ENCODE data around the gene KCNC1. TPM values are rescaled to one million over a fixed set of nuclear protein-coding genes. Genes with fewer than 3 reads are reported as not detected.

KCNC1 gene
- total and polyA plus RNA-seq, 2 of the 4 experiments (the other 2 are of a cell fraction) = 0.03 TPM; not detected in 1

- no peak overlapping the region for H3K56ac ChIP-seq (ENCODE audit: extremely low read depth, insufficient read depth, low read length)
- H2BK5ac ChIP-seq (ENCODE audit: low read depth, low read length, poor library complexity, severe bottlenecking) = no peak overlapping the region
- H3K27me3 ChIP-seq (ENCODE audit: control insufficient read depth, insufficient read depth, low read length) = peaks cover 41% of the 10 kb centered on the region
- H2AK5ac ChIP-seq (ENCODE audit: low read depth, low read length) = no peak overlapping the region
- no peak overlapping the region for H4K91ac ChIP-seq (ENCODE audit: insufficient read depth, low read depth, low read length)
- H4K20me1 ChIP-seq (ENCODE audit: insufficient read depth, low read length) = no peaks in the 10 kb centered on the region
- no peaks in the 10 kb centered on the region for H3K36me3 ChIP-seq (ENCODE audit: control insufficient read depth, insufficient read depth, low read length)
- no peaks in the 10 kb centered on the region for H3K9me3 ChIP-seq (ENCODE audit: control insufficient read depth, insufficient read depth, low read length)
- ATAC-seq (ENCODE audit: low read depth) (no peak), DNase-seq (no peak)
- 23% methylated on average over 3 of the region's 5 CpGs; no CpG with 5 or more reads in 1 of the 2 experiments for WGBS, 2 experiments (ENCODE audit: extremely low coverage in 2 of 2, insufficient read length in 1 of 2)
- no peaks in the 10 kb centered on the region for H3K4me1 ChIP-seq (ENCODE audit: control insufficient read depth, insufficient read depth, low read length)
- H3K27ac ChIP-seq (ENCODE audit: insufficient read depth, low read length) = no peak overlapping the region
- no peak overlapping the region for H2BK20ac ChIP-seq (ENCODE audit: low read depth, low read length)
- H3K9ac ChIP-seq (ENCODE audit: low read depth, low read length) = no peak overlapping the region
- H3K4ac ChIP-seq (ENCODE audit: low read depth, low read length) = no peak overlapping the region
- H3K4me3 ChIP-seq (ENCODE audit: insufficient read depth, low read depth, low read length) = no peak overlapping the region
- ChIA-PET CTCF (no interaction called here), POLR2A (ENCODE audit: unreplicated experiment) (no interaction called here)
- intact Hi-C loops (cut with micrococcal nuclease) = no loop called here
- dilution Hi-C loops (cut with HindIII; ENCODE audit: low sequenced_read_pairs, unreplicated experiment) = no loop called here
- H2AK9ac ChIP-seq (replicated peaks; ENCODE audit: low read depth, low read length, poor library complexity) = no peak overlapping the region
- in situ Hi-C loops (cut with MboI; ENCODE audit: low sequenced_read_pairs) = no loop called here
- no peaks in the 10 kb centered on the region; the same call in 1 of the 2 replicates for H3K9me1 ChIP-seq (ENCODE audit: insufficient read depth, low read length)
- H3K18ac ChIP-seq (ENCODE audit: low read depth, low read length) = no peak overlapping the region
- no peak overlapping the region for H2AFZ ChIP-seq (replicated peaks; ENCODE audit: low read length, poor library complexity)
- H3K4me2 ChIP-seq (ENCODE audit: low read depth, low read length) = no peak overlapping the region
- H4K5ac ChIP-seq (ENCODE audit: low read depth, low read length) = no peak overlapping the region
- no TSS peak for BruUV-seq (replicated peaks)
- H3K14ac ChIP-seq (replicated peaks; ENCODE audit: low read depth, low read length) = no peak overlapping the region
- H3K79me1 ChIP-seq (ENCODE audit: low read depth in 1 of 2, low read length in 2 of 2) = no peaks in the 10 kb centered on the region
- no peak overlapping the region for H2BK120ac ChIP-seq (ENCODE audit: low read depth, low read length)
- no peak overlapping the region for H3K23ac ChIP-seq (ENCODE audit: low read depth, low read length)
- H2BK15ac ChIP-seq (ENCODE audit: low read depth, low read length) = no peak overlapping the region
- no peak overlapping the region for H4K8ac ChIP-seq (ENCODE audit: low read depth in 2 of 2, low read length in 2 of 2)
- no peak for TF ChIP-seq RFX5 (IDR thresholded peaks at IDR 0.05; ENCODE audit: low read depth, low read length)
- no peak for TF ChIP-seq ELK1 (IDR thresholded peaks at IDR 0.05; ENCODE audit: borderline replicate concordance, low read depth, low read length)
- no peak for TF ChIP-seq MAZ (IDR thresholded peaks at IDR 0.05; ENCODE audit: borderline replicate concordance, low read depth, low read length)
- TF ChIP-seq SMC3 (IDR thresholded peaks at IDR 0.05; ENCODE audit: low read depth, low read length) = no peak
- no peak for TF ChIP-seq USF2 (IDR thresholded peaks at IDR 0.05; ENCODE audit: low read depth, low read length)
- no peak for TF ChIP-seq BHLHE40 (IDR thresholded peaks at IDR 0.05; ENCODE audit: low read depth, low read length)
- no peak for TF ChIP-seq NFE2L2 (IDR thresholded peaks at IDR 0.05; ENCODE audit: low read depth, low read length)
- no peak for TF ChIP-seq CTCF (conservative IDR thresholded peaks at IDR 0.05; ENCODE audit: low read depth, low read length)
- TF ChIP-seq CHD1 (IDR thresholded peaks at IDR 0.05; ENCODE audit: low read depth, low read length) = no peak
- TF ChIP-seq POLR2A (IDR thresholded peaks at IDR 0.05; ENCODE audit: low read depth, low read length) = no peak
- TF ChIP-seq RAD21 (IDR thresholded peaks at IDR 0.05; ENCODE audit: low read length) = no peak
Observed at GRCh38 chr11:17753153-17753552, 18.6 kb downstream of the KCNC1 start.
